GM12872 (cell line): ENCODE measurements around the gene ARHGAP12.

Source experiments
- TF ChIP-seq, protein P1 (sequence below): IDR thresholded peaks from 3 replicates; pipeline ENCODE4 v1.5.1; 2011; ENCODE audit warnings: low read depth, mild to moderate bottlenecking, low read length, moderate library complexity; ENCODE audit not compliant: insufficient read depth

The ARHGAP12 gene

DNA sequence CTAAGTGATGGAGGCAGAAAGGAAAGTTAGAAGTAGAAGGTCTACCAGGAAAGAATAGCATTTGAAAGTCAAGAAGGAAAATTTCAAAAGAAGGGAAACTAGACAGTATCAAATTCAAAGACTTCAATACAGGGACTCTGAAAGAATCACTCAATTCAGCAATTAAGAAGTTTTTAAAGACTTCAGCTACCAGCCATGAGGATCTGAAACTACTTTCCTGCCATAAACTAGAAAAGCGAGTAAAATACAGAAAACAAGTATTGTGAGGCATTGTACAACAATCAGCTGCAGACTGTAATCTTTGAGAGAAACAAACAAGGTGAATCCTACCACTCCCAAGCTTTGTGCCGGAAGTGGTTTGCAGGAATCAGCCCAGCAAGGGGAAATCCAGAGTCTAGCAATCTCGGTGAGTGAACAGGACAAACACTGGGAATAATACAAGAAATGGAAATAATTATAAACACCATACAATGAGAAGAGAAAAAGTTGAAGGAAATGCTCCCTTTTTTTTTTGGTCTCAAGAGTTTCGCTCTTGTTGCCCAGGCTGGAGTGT, 62.4 kb downstream of the ARHGAP12 start:
- TF ChIP-seq, protein P1, sequence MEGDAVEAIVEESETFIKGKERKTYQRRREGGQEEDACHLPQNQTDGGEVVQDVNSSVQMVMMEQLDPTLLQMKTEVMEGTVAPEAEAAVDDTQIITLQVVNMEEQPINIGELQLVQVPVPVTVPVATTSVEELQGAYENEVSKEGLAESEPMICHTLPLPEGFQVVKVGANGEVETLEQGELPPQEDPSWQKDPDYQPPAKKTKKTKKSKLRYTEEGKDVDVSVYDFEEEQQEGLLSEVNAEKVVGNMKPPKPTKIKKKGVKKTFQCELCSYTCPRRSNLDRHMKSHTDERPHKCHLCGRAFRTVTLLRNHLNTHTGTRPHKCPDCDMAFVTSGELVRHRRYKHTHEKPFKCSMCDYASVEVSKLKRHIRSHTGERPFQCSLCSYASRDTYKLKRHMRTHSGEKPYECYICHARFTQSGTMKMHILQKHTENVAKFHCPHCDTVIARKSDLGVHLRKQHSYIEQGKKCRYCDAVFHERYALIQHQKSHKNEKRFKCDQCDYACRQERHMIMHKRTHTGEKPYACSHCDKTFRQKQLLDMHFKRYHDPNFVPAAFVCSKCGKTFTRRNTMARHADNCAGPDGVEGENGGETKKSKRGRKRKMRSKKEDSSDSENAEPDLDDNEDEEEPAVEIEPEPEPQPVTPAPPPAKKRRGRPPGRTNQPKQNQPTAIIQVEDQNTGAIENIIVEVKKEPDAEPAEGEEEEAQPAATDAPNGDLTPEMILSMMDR, result no peak

DNA sequence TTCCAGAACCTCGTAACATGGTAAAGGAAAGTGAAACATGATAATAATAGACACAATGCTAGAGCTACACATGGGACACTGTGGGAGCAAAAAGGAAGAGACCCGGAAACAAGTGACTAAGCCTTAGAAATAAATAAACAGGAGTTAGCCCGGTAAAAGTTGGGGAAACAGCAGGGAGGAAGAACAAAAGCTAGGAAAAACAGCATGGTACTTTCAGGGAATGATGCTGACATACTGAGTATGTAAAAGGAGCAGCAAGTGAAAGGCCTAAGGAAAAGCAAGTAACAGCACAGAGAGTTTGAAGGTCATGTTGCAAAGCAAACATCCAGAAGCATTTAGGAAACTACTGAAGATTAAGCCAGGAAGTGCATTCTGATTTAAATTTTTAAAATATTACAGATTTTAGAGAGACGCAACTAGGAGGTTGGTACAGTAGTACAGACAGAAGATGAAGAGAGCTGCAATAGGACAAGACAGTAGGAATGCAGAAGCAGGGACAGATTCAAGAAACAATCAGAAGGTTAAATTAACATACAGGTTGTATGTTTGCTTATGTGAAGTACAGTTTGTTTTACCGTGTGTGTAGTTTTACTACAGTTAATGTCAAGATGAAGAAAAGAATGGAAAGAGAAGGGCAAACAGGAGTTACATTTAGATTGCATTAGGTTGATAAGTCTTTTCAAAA, 63.7 kb downstream of the ARHGAP12 start:
- TF ChIP-seq, protein P1, result no peak

DNA sequence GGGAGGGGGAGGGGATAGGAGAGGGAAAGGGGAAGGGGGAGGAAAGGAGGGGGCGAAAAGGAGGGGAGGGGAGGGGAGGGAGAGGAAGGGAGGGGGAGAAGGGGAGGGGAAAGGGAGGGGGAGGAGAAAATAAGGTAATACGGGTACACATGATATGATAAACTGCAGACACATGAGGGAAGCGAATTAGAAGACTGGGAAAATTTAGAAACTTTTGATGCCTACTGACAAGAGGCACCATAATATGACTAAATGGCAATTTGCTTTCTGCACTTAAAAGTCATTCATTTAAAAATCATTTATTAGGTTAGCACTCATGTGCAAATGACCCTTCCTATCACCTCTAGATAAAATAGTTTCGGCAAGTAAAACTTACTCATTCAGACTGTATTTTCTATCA, 73.6 kb downstream of the ARHGAP12 start:
- TF ChIP-seq, protein P1, result no peak

DNA sequence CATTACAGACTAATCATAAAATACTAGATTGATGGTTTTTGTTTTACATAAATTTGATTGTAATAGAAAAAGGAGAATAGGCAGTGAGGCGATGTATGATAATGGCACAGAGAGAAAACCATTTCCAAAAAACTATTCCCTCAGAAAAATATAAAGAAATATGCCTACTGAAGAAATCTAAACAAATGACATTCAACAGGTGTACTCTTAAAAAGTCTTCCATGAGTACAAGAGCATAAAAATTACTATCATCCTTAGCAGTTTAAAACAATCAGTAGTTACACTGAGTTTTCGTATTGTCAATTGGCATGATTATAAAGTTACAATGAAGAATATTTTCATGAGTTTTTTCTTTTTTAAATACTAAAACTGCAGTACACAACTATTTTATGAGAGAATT, 75.0 kb downstream of the ARHGAP12 start:
- TF ChIP-seq, protein P1, result no peak

DNA sequence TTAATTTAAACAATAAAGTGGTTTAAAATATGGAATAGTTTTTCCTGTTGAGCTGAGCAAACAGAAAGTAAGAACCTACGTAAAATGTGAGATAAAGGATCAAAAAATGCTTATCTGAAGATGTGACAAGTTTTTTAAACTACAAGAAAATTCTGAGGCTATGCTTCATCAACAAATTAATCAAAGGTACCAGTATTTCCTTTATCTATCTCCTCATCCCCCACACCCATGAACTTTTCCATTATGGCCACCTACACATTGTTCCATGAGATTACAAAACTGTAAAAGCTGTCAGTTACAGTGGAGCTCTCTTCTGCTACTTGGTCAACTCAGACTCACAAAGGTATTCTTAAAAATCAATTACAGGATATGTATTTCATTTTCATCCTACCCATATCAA, 77.4 kb downstream of the ARHGAP12 start:
- TF ChIP-seq, protein P1, result no peak

DNA sequence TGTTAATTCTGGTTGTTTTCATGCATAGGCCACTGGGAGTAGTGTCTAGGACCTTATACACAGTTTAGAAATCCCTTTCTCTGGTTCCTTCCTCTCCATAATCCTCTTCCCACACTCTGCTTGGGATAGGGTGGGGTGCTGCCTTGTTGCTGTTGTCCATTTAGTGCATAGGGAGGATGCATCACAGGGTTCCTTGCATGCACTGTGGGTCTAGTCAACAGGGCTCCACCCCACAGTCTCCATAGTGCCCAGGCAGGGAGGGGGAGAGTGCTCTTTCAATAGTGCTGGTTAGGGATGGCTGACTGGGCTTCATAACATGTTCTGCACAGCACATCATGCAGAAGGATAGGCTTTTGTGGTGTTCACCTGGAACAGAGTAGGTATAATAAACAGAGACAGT, 81.1 kb downstream of the ARHGAP12 start:
- TF ChIP-seq, protein P1, result no peak

DNA sequence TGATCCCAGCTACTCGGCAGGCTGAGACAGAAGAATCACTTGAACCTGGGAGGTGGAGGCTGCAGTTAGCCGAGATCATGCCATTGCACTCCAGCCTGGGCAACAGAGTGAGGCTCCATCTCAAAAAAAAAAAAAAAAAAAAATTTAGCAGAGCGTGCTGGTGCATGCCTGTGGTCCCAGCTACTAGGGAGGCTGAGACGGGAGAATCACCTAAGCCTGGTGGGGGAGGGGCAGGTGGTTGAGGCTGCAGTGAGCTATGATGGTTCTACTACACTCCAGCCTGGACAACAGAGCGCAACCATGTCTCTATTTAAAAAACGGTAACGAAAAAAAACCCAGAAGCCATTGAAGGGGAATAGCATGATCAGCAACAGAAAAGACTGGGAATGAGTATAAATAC, 89.9 kb downstream of the ARHGAP12 start:
- TF ChIP-seq, protein P1, result no peak
